HepG2 (cell line): Measurements from ENCODE around the gene RBM43. TPM values are rescaled to one million over a fixed set of nuclear protein-coding genes. Genes with fewer than 3 reads are reported as not detected.
A peak's percentile ranks its signal among the peaks of the same experiment; 100 is the strongest.

ENCODE experiments used
- ARID3A ChIP-seq: IDR thresholded peaks from 2 replicates; pipeline ENCODE4 v1.6.1; 2012; ENCODE audit warnings: low read depth, low read length, improper control_type of control experiment
- CCDC6 ChIP-seq: sonication (generic); formaldehyde crosslinking; IDR thresholded peaks from 2 replicates; pipeline ENCODE4 v1.8.1; 2022; ENCODE audit warnings: mild to moderate bottlenecking, missing genetic modification reagents, moderate library complexity
- E2F5 ChIP-seq: sonication (generic); formaldehyde crosslinking; conservative IDR thresholded peaks from 2 replicates; pipeline ENCODE4 v1.4.0; 2020; ENCODE audit warnings: missing genetic modification reagents
- FOXJ3 ChIP-seq: sonication (generic); formaldehyde crosslinking; IDR thresholded peaks from 2 replicates; pipeline ENCODE4 v1.4.0; 2020; ENCODE audit warnings: missing genetic modification reagents, mild to moderate bottlenecking, borderline replicate concordance
- LCORL ChIP-seq, 2 experiments: fragments of 450-650 bp in 1 of 2; sonication (generic) in 1 of 2; formaldehyde crosslinking in 1 of 2; IDR thresholded peaks; 2 replicates each; pipeline versions ENCODE4 v1.5.0 to v1.6.1; 2017 to 2020; ENCODE audit warnings: antibody characterized with exemption in 1 of 2, missing genetic modification reagents in 1 of 2
- MIER2 ChIP-seq: IDR thresholded peaks from 2 replicates; pipeline ENCODE4 v1.6.1; 2016; ENCODE audit warnings: missing biosample characterization, missing genetic modification reagents
- MTF2 ChIP-seq: sonication (generic); formaldehyde crosslinking; IDR thresholded peaks from 2 replicates; pipeline ENCODE4 v1.5.0; 2020; ENCODE audit warnings: missing genetic modification reagents, borderline replicate concordance
- POLR2AphosphoS5 ChIP-seq: IDR thresholded peaks from 2 replicates; pipeline ENCODE4 v1.6.1; 2012; ENCODE audit warnings: low read depth, low read length
- REPIN1 ChIP-seq: sonication (generic); formaldehyde crosslinking; IDR thresholded peaks from 2 replicates; pipeline ENCODE4 v1.8.0; 2022; ENCODE audit warnings: missing genetic modification reagents, low read depth, mild to moderate bottlenecking, borderline replicate concordance
- RFX1 ChIP-seq: fragments of 450-650 bp; IDR thresholded peaks from 2 replicates; pipeline ENCODE4 v1.6.1; 2017
- SAP130 ChIP-seq: IDR thresholded peaks from 2 replicates; pipeline ENCODE4 v1.6.1; 2016; ENCODE audit warnings: low read depth
- SMAD3 ChIP-seq: sonication (generic); formaldehyde crosslinking; IDR thresholded peaks from 2 replicates; pipeline ENCODE4 v1.4.0; 2020; ENCODE audit warnings: missing genetic modification reagents
- TCF7L2 ChIP-seq: IDR thresholded peaks from 2 replicates; pipeline ENCODE4 v1.6.1; 2011; ENCODE audit warnings: mild to moderate bottlenecking, low read depth, low read length, moderate library complexity
- TEAD2 ChIP-seq: sonication (generic); formaldehyde crosslinking; IDR thresholded peaks from 2 replicates; pipeline ENCODE4 v1.9.0; 2021; ENCODE audit warnings: missing genetic modification reagents
- THAP8 ChIP-seq: sonication (generic); formaldehyde crosslinking; IDR thresholded peaks from 2 replicates; pipeline ENCODE4 v1.5.1; 2020; ENCODE audit warnings: missing genetic modification reagents, mild to moderate bottlenecking, borderline replicate concordance
- ZFAT ChIP-seq: sonication (generic); formaldehyde crosslinking; conservative IDR thresholded peaks from 2 replicates; pipeline ENCODE4 v1.8.1; 2023; ENCODE audit warnings: missing genetic modification reagents, inconsistent platforms
- ZNF292 ChIP-seq: sonication (generic); formaldehyde crosslinking; IDR thresholded peaks from 2 replicates; pipeline ENCODE4 v1.8.1; 2022; ENCODE audit warnings: mild to moderate bottlenecking, low read depth, missing genetic modification reagents, borderline replicate concordance
- ZNF570 ChIP-seq: sonication (generic); formaldehyde crosslinking; IDR thresholded peaks from 2 replicates; pipeline ENCODE4 v1.4.0; 2020; ENCODE audit warnings: mild to moderate bottlenecking, missing genetic modification reagents, borderline replicate concordance
- ZNF607 ChIP-seq: sonication (generic); formaldehyde crosslinking; IDR thresholded peaks from 2 replicates; pipeline ENCODE4 v1.5.1; 2020; ENCODE audit warnings: missing genetic modification reagents, mild to moderate bottlenecking, borderline replicate concordance
- polyA plus RNA-seq, 8 experiments: library from polyadenylated mRNA; depleted of rRNA in 3 of 8; stranded (reverse) in 7 of 8; unstranded in 1 of 8; fragments of >200 nt; fragmentation: Illumina TruSeq in 4 of 8; extraction: Trizol in 4 of 8; gene quantifications; 2 replicates each; pipeline versions ENCODE4 v1.2.1 to v1.2.3, GENCODE V29; 2011 to 2016; ENCODE audit warnings: low read depth in 4 of 8, missing spikeins in 1 of 8, mixed read lengths in 1 of 8; ENCODE audit not compliant: insufficient read depth in 1 of 8
- total RNA-seq, 5 experiments: library from RNA; depleted of rRNA; stranded (reverse); fragments of >200 nt; fragmentation: Illumina TruSeq; extraction: Trizol; gene quantifications; 2 replicates each; pipeline ENCODE4 v1.2.3, GENCODE V29; 2016; ENCODE audit warnings: low read depth in 1 of 5
- TF ChIP-seq, protein P1 (sequence below): IDR thresholded peaks from 2 replicates; pipeline ENCODE4 v1.6.1; 2016

Gene RBM43
- total and polyA plus RNA-seq, 2 of the 13 experiments (the other 11 are each of a cell fraction or from before 2014, with no cell fraction given) = 0.31 to 0.70 TPM

GRCh38 chr2:151261977-151262291 lies 271 bp upstream of the RBM43 start (continued):
- TF ChIP-seq ZNF570 (CRISPR knock-in tag) = no peak
- no peak for TF ChIP-seq SAP130 (CRISPR knock-in tag)
- TF ChIP-seq REPIN1 = no peak
- TF ChIP-seq TCF7L2 = no peak
- TF ChIP-seq E2F5 (CRISPR knock-in tag) = no peak
- 0 out of 2 replicates have a peak, but pooled peaks have one; percentile 51 for TF ChIP-seq ZFAT (CRISPR knock-in tag)
- TF ChIP-seq TEAD2 (CRISPR knock-in tag) = no peak
- TF ChIP-seq RFX1 = no peak
- peak; percentile 3; the same call in 1 of the 2 replicates for TF ChIP-seq CCDC6 (CRISPR knock-in tag)
- no peak for TF ChIP-seq MIER2 (CRISPR knock-in tag)
- no peak for TF ChIP-seq POLR2AphosphoS5
- TF ChIP-seq SMAD3 = no peak
- 0 out of 2 replicates have a peak, but pooled peaks have one; percentile 52 for TF ChIP-seq ZNF292
- TF ChIP-seq, protein P1, sequence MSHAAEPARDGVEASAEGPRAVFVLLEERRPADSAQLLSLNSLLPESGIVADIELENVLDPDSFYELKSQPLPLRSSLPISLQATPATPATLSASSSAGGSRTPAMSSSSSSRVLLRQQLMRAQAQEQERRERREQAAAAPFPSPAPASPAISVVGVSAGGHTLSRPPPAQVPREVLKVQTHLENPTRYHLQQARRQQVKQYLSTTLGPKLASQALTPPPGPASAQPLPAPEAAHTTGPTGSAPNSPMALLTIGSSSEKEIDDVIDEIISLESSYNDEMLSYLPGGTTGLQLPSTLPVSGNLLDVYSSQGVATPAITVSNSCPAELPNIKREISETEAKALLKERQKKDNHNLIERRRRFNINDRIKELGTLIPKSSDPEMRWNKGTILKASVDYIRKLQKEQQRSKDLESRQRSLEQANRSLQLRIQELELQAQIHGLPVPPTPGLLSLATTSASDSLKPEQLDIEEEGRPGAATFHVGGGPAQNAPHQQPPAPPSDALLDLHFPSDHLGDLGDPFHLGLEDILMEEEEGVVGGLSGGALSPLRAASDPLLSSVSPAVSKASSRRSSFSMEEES (CRISPR knock-in tag) = no peak
- peak; percentile 5; the same call in 1 of the 2 replicates for TF ChIP-seq ZNF607 (CRISPR knock-in tag)
- TF ChIP-seq ARID3A = no peak
- no peak for TF ChIP-seq LCORL (IDR thresholded peaks at IDR 0.05)
- 0 out of 2 replicates have a peak, but pooled peaks have one; percentile 11 for TF ChIP-seq LCORL (CRISPR knock-in tag; IDR thresholded peaks at IDR 0.05)
- TF ChIP-seq THAP8 (CRISPR knock-in tag) = peak; percentile 58; the same call in 1 of the 2 replicates
- TF ChIP-seq FOXJ3 (CRISPR knock-in tag) = 0 out of 2 replicates have a peak, but pooled peaks have one; percentile 35
- peak; percentile 30; the same call in 1 of the 2 replicates for TF ChIP-seq MTF2
